Body of pancreas (tissue), 4 donors: ENCODE data around the gene TFAP2C.

Experiments
- CTCF ChIP-seq, 7 experiments: fragments of 450-650 bp in 4 of 7; fragments of 200-600 bp in 3 of 7; sonication (generic) in 3 of 7; IDR thresholded peaks; one replicate each; pipeline ENCODE4 v1.5.1; 2016 to 2019; ENCODE audit warnings: antibody characterized with exemption in 7 of 7
- POLR2A ChIP-seq, 3 donors: fragments of 450-650 bp; IDR thresholded peaks; one replicate each; pipeline ENCODE4 v1.6.1; 2016; ENCODE audit warnings: antibody characterized with exemption in 3 of 3, mild to moderate bottlenecking in 2 of 3

GRCh38 chr20:56634307-56634706 lies 5.2 kb downstream of the TFAP2C start:
- TF ChIP-seq CTCF (IDR thresholded peaks at IDR 0.05) (no peak), POLR2A (IDR thresholded peaks at IDR 0.05) (no peak)
